A673 (cell line): ENCODE results near the gene GFPT1.

Experiments used
- CTCF ChIP-seq: fragments of 300-800, 200-600 bp; sonication (generic); conservative IDR thresholded peaks from 2 replicates; pipeline ENCODE4 v1.5.1; 2017; ENCODE audit warnings: low read depth, mild to moderate bottlenecking, antibody characterized with exemption, low read length, moderate library complexity, mixed read lengths
- EZH2 ChIP-seq: fragments of 200-600 bp; sonication (generic); IDR thresholded peaks from 2 replicates; pipeline ENCODE4 v1.6.1; 2017; ENCODE audit warnings: borderline replicate concordance, low read depth, mild to moderate bottlenecking, mixed read lengths, antibody characterized with exemption, low read length; ENCODE audit not compliant: poor library complexity, severe bottlenecking

- TF ChIP-seq CTCF: no peak
- TF ChIP-seq EZH2: no peak
These were observed 88.8 kb downstream of the GFPT1 start for GRCh38 chr2:69298261-69298660.
